Fibroblast of skin of back (primary cell): ENCODE data around the gene RHOA.
"Not testable (repeated sequence)": the region's sequence is repeated elsewhere in the genome, so short reads cannot be mapped to it uniquely, and the experiment has no call there.

Source experiments
- DNase-seq: peaks from one replicate; pipeline ENCODE4 v3.0.0-alpha.2; 2013

Gene RHOA

DNA sequence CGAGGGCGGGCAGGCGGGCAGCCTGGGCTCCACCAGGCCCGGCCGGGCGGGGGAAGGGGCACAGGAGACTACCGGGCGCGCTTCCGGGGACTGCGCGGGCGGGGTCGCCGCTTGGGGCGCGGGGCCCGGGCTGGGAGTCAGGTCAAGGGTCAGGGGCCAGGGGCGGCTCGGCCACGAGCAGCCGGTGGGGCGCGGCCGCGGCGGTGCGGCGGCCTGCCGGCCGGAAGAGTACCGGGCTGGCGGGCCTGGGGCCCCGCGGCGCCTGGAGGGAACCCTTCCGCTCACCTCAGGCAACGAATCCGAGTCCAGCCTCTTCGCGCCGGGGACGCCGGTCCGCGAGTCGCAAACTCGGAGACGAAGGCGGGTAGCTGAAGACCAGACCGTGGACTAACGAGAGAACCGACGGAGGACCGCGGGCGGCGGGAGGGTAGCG is 225 bp downstream of the RHOA start:
- DNase-seq = peak; percentile 37

DNA sequence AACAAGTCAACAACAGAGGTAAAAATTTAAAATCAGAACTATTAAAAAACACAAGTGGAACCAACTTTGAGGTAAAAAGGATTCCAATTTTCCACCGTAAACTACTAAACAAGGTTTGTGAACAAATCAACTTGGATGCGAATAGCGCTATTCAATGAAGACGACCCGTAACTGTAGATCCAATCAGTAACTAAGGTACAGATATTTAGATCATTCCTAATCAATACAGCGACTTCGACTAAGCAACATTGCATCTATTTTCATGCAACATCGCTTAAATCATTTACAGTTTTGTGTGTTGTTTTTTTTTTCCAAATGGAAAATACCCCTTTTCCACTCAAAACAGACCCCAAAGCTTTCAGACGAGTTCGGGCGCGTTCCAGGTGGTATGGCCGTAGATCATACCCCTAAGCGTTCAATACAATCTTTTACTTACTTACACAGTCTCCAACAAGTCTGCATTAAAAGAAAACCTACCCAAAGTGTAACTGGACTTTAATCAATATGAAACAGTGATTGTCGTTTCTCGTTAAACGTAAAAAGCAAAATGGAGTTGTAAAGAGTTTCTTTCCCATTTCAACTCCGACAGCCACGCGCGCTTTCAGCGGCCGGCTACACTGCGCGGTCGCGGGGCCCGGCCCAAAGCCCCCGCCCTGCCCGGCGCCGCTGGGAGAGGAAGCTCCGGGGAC is 786 bp downstream of the RHOA start:
- DNase-seq = no peak

DNA sequence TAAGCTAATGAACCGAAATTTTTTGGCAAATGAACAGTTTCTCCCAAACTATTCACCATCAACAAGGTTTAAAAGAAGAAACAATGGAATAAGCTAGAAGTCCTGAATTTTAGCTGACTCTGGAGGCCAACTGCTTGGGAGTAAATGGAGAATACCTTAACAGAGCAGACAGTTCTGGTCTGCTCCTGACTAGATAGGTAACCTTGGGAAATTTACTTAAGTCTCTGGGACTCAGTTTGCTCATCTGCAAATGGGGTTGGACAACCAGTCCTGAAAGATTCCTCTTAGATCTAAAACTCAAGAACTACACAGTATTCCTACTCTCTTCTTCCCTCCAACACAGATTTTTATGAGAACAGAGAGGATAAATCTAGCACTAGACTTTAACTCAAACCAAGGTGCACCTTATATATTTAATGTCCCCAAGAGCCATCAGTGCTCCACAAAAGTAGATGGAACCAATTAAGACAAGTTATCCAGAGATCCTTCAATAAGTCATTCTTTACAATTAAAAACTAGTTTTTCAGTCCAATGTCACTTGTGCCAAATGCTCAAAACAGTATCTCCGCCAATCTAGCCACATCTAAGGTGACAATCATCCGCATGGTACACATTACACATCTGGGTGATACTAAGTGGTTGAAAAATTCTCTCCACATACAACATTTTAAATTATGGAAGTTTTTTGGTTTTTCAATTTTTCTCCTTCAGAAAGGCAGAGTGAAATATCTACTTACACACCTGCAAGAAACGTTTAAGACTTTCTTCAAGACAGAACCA is 1.5 kb downstream of the RHOA start:
- DNase-seq = no peak

- DNase-seq = no peak
Measured at GRCh38 chr3:49406571-49407565, 4.9 kb downstream of the RHOA start.

DNA sequence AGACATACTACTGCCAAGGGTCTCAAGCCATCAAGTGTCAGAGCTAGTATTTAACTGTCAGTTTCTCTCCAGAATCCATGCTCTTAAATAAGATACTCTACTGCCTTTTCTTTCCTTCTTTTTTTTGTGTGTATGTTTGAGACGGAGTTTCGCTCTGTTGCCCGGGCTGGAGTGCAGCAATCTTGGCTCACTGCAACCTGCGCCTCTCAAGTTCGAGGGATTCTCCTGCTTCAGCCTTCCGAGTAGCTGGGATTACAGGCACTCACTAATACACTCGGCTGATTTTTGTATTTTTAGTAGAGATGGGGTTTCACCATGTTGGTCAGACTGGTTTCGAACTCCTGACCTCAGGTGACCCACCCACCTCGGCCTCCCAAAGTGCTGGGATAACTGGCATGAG is 6.2 kb downstream of the RHOA start:
- not testable (repeated sequence) for DNase-seq

DNA sequence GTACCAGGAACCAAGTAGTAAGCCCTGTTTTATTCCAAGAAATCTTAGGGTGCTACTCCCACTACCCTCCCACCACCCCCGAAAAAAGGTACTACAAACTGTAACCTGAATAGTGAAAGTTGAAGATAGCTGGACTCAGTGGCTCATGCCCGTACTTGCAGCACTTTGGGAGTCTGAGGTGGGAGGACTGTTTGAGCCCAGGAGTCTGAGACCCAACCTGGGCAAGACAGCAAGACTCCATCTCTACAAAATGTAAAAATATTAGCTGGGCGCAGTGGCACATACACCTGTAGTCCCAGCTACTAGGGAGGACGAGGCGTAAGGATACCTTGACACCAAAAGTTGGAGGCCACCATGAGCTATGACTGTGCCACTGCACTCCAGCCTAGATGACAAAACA is 7.9 kb downstream of the RHOA start:
- no peak for DNase-seq

- DNase-seq = no peak
Measured at GRCh38 chr3:49401766-49402165, 10.0 kb downstream of the RHOA start.

DNA sequence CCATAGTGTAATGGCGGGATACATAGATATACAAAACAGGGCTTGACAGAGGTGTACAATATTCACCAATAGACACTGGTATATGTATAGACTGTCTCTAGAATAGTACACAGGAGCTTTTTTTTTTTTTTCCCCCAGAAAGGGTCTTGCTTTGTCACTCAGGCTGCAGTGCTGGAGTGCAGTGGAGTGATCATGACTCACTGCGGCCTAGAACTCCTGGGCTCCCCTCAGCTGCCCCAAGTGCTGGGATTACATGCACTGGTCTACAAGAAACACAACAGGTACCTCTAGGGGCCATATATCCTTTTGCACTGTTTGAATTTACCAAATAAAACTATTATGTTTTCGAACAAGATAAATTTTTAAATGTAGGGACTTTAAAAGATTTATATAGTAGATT is 12.3 kb downstream of the RHOA start:
- peak; percentile 38 for DNase-seq

GRCh38 chr3:49397470-49397869 is 14.3 kb downstream of the RHOA start:
- peak; percentile 42 for DNase-seq

- not testable (repeated sequence) for DNase-seq
Measured at GRCh38 chr3:49391310-49391709, 20.5 kb downstream of the RHOA start.

GRCh38 chr3:49389297-49389696 is 22.5 kb downstream of the RHOA start:
- no peak for DNase-seq

GRCh38 chr3:49388289-49388820 is 23.4 kb downstream of the RHOA start:
- no peak for DNase-seq

DNA sequence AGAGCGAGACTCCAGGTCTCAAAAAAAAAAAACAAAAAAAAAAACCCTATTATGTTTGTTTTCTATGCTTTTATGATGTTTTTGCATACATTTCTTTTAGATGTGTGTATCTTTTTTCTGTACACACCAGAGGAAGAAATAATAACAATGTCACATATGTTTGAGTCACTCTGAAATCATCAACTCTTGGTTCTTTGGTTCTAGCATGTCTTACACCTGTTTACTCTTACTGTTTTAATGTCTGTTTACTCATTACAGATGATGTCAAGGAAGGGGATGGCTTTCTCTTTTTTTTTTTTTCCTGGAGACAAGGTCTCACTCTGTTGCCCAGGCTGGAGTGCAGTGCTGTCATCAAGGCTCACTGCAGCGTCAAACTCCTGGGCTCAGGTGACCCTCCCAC is 24.1 kb downstream of the RHOA start:
- DNase-seq = no peak

DNA sequence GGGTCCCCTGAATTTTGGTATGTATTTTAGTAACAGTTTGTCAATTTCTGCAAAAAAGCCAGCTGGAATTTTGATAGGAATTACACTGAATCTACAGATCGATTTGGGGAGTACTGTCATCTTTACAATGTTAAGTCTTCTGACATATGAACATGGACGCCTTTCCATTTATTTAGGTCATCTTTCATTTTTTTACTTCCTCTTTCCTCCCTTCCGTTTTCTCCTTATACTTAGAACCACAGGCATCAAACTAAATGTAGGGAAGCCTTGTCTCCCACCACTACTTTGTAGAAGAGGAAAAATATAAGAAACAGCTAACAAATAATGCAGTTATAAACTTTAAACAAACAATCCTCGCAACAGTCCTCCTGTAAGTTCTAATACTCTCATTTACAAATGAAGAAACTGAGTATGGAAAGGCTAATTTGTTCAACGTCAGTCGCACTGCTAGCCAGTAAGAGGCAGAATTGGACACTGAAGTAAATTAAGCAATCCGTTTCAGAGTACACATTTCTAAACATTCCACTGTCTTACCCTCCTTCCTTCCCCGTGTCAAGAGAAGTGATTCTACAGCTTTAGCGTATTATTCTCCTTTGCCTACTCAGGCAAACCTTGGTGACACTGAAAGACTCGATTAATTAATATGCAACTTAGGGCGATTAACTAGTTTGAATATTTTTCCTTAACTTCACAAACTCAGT is 25.6 kb downstream of the RHOA start:
- no peak for DNase-seq

DNA sequence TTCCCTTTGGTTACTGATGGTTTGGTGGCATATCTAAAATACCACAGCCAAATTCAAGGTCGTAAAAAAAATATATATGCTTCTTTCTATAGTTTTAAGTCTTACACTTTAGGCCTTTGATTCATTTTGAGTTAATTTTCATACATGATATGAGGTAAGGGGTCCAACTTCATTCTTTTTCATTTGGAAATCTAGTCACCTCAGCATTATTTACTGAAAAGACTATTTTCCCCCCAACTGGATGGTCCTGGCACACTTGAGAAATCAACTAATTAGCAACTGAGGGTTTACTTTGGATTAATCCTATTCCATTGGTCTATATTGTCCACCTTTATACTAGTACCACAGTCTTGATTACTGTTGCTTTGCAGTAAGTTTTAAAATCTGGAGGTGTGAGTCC is 26.2 kb downstream of the RHOA start:
- no peak for DNase-seq

DNA sequence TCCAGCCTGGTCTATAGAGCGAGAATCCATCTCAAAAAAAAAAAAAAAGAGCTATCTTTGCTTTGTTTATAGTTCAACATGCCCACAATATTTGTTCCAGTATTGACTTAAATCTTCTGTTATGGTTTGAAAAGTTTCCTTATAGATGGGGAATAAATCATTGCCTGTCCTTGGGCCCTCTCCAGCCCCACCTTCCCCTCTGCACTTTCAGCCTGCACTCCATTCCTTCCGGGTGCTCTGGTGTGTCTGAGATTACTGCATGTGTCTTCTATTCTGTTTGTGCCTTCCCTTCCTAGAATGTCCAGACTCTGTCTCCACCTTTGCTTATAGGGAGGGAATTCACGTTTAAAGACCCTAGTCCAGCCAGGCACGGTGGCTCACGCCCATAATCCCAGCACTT is 28.4 kb downstream of the RHOA start:
- DNase-seq = no peak

DNA sequence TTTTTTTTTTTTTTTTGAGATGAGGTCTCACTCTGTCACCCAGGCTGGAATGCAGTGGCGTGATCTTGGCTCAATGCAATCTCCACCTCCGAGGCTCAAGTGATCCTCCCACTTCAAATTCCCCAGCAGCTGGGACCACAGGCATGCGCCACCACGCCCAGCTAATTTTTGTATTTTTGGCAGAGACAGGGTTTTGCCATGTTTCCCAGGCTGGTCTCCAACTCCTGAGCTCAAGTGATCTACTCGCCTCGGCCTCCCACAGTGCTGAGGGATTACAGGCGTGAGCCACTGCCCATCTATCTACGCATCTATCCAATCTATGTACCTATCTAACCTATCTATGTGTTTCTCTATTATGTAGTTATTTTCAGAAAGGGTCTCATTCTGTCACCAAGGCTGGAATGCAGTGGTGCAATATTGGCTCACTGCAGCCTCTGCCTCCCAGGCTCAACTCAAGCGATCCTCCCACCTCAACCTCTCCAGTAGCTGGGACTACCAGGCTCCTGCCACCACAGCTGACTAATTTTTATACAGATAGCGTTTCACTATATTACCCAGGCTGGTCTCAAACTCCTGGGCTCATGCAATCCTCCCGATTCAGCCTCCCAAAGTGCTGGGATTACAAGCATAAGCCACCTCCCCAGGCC is 33.4 kb downstream of the RHOA start:
- peak; percentile 95 for DNase-seq

DNA sequence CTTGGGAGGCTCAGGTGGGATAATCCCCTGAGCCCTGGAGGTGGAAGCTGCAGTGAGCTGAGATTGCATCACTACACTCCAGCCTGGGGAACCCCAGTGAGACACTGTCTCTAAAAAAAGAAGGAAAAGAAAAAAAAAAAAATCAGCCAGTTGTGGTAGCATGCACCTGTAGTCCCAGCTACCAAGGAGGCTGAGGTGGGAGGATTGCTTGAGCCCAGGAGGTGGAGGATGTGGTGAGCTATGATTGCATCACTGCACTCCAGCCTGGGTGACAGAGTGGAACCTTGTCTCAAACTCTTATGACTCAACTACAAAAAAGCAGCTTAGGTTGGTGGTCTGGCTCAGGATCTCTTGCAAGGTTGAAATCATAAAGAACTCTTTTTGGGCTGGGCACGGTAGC is 34.3 kb downstream of the RHOA start:
- DNase-seq = peak; percentile 73

DNA sequence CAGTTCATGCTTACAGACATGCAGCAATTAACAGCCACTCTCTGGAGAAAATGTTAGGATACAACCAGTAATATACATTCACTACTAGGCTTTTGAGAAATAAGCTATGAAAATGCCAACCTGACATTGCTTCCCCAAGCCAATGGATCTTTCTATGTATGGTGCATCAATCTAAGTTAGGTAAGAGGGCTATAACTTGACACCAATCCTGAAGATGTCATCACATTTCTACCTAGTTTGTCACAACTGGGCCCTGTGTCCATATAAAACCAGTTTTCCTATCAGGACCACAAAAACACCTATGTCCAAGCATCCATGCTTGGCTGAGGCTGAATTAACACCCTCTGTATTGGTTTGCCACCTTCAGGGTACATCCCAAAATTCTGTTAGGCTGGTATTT is 39.8 kb downstream of the RHOA start:
- no peak for DNase-seq

DNA sequence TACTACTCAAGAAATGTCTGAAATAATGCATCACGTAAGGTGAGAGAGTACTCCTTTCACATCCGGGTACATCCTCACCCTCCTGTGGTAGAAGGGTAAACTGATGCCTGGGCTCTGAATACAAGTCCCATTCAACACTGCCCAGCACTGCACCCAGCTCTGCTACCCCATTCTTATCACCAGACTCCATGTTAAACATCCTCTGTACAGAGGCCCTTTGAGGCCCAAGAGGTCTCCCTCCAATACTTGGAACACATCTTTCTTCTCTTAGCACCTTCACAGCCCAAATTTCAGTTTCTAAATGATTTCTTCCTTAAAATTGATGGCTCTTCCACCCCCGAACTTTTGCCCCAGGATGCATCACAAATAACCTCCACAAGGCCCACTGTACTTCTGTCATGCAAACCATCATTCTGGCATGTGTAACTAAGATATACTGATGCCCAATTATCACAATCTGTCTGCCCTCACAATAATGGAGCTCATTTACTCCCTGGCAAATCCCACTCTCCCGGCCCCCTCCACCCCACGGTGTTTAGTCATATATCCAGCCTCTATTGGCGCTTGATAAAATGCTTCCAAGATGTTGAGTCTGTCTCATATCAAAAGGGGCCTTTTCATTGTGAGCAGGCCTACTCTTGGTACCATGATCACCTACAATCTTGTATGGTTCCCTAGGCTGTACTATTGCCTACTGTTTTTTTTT is 41.0 kb downstream of the RHOA start:
- DNase-seq = no peak

DNA sequence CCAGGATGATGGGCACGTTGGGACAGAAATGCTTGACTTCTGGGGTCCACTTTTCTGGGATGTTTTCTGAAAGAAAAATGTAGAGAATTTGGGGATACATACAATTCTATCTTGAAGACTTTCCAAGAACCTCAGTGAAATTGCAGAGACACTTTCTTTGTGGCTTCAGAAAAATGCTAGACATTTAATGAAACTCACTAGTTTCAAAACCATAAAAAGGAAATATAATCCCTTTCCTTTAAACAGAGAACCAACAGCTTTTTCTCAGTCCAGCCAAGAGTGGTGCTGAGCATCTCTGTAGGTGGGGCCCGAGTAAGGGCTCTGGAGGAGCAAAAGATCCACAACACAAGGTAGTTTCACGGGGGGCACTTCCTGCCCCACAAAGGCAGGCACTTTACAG is 49.2 kb downstream of the RHOA start:
- peak; percentile 40 for DNase-seq
